GM10847 (cell line): ENCODE results near the gene SPEF1.

Source experiments
- POLR2A ChIP-seq: IDR thresholded peaks from 2 replicates; pipeline ENCODE4 v1.6.1; 2011; ENCODE audit not compliant: insufficient read length; ENCODE audit errors: extremely low read depth

The SPEF1 gene

GRCh38 chr20:3813848-3814581 lies 32.8 kb upstream of the SPEF1 start:
- no peak for TF ChIP-seq POLR2A

- TF ChIP-seq POLR2A, result no peak
Measured at GRCh38 chr20:3812975-3813847, 32.0 kb upstream of the SPEF1 start.

- TF ChIP-seq POLR2A, result no peak
Measured at GRCh38 chr20:3812259-3812681, 31.0 kb upstream of the SPEF1 start.

GRCh38 chr20:3811467-3812258 lies 30.4 kb upstream of the SPEF1 start:
- no peak for TF ChIP-seq POLR2A

- TF ChIP-seq POLR2A, result no peak
Measured at GRCh38 chr20:3808544-3808943, 27.3 kb upstream of the SPEF1 start.

- no peak for TF ChIP-seq POLR2A
Measured at GRCh38 chr20:3804781-3805180, 23.5 kb upstream of the SPEF1 start.

- no peak for TF ChIP-seq POLR2A
Measured at GRCh38 chr20:3804254-3804751, 23.1 kb upstream of the SPEF1 start.

- TF ChIP-seq POLR2A, result no peak
Measured at GRCh38 chr20:3803854-3804253, 22.6 kb upstream of the SPEF1 start.

- no peak for TF ChIP-seq POLR2A
Measured at GRCh38 chr20:3803289-3803688, 22.0 kb upstream of the SPEF1 start.

- TF ChIP-seq POLR2A, result no peak
Measured at GRCh38 chr20:3802524-3803239, 21.4 kb upstream of the SPEF1 start.

- no peak for TF ChIP-seq POLR2A
Measured at GRCh38 chr20:3801846-3802245, 20.6 kb upstream of the SPEF1 start.

- no peak for TF ChIP-seq POLR2A
Measured at GRCh38 chr20:3801299-3801698, 20.1 kb upstream of the SPEF1 start.

- no peak for TF ChIP-seq POLR2A
Measured at GRCh38 chr20:3800878-3801260, 19.6 kb upstream of the SPEF1 start.

GRCh38 chr20:3800256-3800877 lies 19.1 kb upstream of the SPEF1 start:
- TF ChIP-seq POLR2A, result no peak
